ENCODE data around the gene GPC1. TPM values are rescaled to one million over a fixed set of nuclear protein-coding genes. Genes with fewer than 3 reads are reported as not detected.

The GPC1 gene
- total and polyA plus RNA-seq, 5 donors from 2014 or later, result 0.06 to 0.91 (median 0.39) TPM

- no peak overlapping the region for H3K4me3 ChIP-seq (ENCODE audit: low read depth, low read length)
- peaks cover 5% of the 10 kb centered on the region for H3K27me3 Mint-ChIP-seq
- H3K27ac ChIP-seq (ENCODE audit: insufficient read depth, low read length, poor library complexity, severe bottlenecking), result no peak overlapping the region
- H3K27ac Mint-ChIP-seq, result no peak overlapping the region
- no peaks in the 10 kb centered on the region for H3K36me3 Mint-ChIP-seq
- H3K9me3 Mint-ChIP-seq, result no peaks in the 10 kb centered on the region
- H3K4me1 Mint-ChIP-seq, result peaks cover 0 to 9% (median 0%) of the 10 kb centered on the region in 4 donors
- no peak for DNase-seq
- H3K9me3 ChIP-seq (ENCODE audit: control insufficient read depth in 2 of 2, low read length in 2 of 2), result no peaks in the 10 kb centered on the region
- no peaks in the 10 kb centered on the region for H3K27me3 ChIP-seq (ENCODE audit: control insufficient read depth, insufficient read depth, low read length)
- H3K4me3 Mint-ChIP-seq, result no peak overlapping the region
- H3K4me1 ChIP-seq (ENCODE audit: control insufficient read depth, insufficient read depth, low read length, poor library complexity, severe bottlenecking), result no peaks in the 10 kb centered on the region
- ATAC-seq (ENCODE audit: low read depth in 2 of 2), result no peak
- H3K36me3 ChIP-seq (ENCODE audit: control insufficient read depth, insufficient read depth, low read length), result no peaks in the 10 kb centered on the region
Measured at GRCh38 chr2:240395448-240395847, 40.0 kb upstream of the GPC1 start.

DNA sequence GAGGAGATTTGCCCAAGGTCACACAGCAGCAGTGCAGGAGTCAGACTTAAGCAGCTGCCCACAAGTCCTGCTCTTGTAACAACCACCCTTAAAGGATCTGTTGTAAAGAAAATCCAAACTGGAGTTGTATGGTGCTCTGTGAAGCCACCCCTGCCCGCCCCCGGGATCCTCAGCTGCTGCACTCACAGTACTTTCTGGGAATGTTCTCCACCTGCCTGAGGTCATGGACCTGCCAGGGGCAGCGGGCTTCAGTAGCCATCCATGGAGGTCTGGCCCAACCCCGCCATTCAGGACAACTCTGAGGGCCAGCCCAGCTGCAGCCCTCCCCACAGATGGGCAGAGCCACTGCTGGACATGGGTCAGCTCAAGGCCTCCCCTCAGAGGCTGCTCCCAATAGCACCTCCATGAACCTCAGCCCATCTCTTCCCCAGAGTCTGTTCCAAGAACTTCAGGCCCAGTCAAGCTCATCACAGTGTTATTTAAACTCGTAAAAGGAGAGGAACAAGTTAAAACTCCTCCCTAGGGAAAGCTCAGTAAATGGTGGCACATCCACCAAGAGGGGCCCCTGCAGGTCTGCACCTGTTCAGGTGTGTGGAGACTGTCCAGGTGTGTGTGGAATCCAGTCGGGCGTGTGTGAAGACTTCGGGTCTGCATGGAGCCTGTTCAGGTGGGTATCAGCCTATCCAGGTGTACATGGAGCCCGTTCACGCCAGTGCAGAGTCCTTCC is 39.4 kb upstream of the GPC1 start:
- no peak overlapping the region for H3K27ac Mint-ChIP-seq
- DNase-seq (no peak), ATAC-seq (ENCODE audit: low read depth in 2 of 2) (no peak)
- H3K27me3 ChIP-seq (ENCODE audit: control insufficient read depth, insufficient read depth, low read length), result no peaks in the 10 kb centered on the region
- H3K4me1 Mint-ChIP-seq, result peaks cover 0 to 9% (median 0%) of the 10 kb centered on the region in 4 donors
- no peak overlapping the region for H3K27ac ChIP-seq (ENCODE audit: insufficient read depth, low read length, poor library complexity, severe bottlenecking)
- peaks cover 7% of the 10 kb centered on the region for H3K27me3 Mint-ChIP-seq
- no peaks in the 10 kb centered on the region for H3K9me3 Mint-ChIP-seq
- no peak overlapping the region for H3K4me3 ChIP-seq (ENCODE audit: low read depth, low read length)
- H3K4me1 ChIP-seq (ENCODE audit: control insufficient read depth, insufficient read depth, low read length, poor library complexity, severe bottlenecking), result no peaks in the 10 kb centered on the region
- H3K36me3 Mint-ChIP-seq, result no peaks in the 10 kb centered on the region
- H3K36me3 ChIP-seq (ENCODE audit: control insufficient read depth, insufficient read depth, low read length), result no peaks in the 10 kb centered on the region
- no peak overlapping the region for H3K4me3 Mint-ChIP-seq
- H3K9me3 ChIP-seq (ENCODE audit: control insufficient read depth in 2 of 2, low read length in 2 of 2), result no peaks in the 10 kb centered on the region

DNA sequence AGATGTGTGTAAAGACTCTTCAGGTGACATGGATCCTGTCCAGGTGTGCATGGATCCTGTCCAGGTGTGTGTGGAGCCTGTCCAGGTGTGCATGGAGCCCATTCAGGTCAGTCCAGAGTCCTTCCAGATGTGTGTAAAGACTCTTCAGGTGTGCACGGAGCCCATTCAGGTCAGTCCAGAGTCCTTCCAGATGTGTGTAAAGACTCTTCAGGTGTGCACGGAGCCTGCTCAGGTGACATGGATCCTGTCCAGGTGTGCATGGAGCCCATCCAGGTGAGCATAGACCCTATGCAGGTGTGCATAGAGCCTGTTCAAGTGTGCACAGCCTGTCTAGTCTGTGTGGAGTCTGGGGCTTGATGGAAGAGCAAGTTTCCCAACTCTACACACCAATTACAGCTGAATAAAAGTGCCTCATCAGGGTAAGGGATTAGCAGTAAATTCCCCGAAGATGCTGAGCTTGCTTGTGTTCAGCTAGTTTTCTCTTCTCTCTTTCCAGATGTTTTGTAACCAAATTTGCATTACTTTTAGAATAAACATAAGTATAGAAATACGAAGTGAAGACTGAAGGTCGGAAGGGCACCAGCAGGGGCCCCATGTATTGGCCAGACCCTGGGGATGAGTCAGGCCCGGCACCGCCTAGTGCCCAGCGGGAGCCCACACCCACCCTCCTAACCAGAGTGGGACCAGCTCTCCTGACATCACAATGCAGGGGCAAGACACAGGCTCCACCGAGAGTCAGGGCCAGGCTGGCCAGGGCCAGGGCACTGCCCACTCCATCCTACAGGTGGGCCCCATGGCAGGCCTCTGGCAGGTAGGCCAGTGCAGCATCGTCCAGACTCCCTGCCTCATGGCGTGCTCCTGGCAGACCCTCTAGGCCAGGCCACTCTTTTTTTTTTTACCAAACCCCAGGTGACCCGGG is 38.6 kb upstream of the GPC1 start:
- Histone ChIP-seq H3K36me3 (ENCODE audit: control insufficient read depth, insufficient read depth, low read length) (no peaks in the 10 kb centered on the region), H3K4me1 (ENCODE audit: control insufficient read depth, insufficient read depth, low read length, poor library complexity, severe bottlenecking) (no peaks in the 10 kb centered on the region), H3K4me3 (ENCODE audit: low read depth, low read length) (no peak overlapping the region), H3K27me3 (ENCODE audit: control insufficient read depth, insufficient read depth, low read length) (no peaks in the 10 kb centered on the region), H3K9me3 (ENCODE audit: control insufficient read depth in 2 of 2, low read length in 2 of 2) (no peaks in the 10 kb centered on the region), H3K27ac (ENCODE audit: insufficient read depth, low read length, poor library complexity, severe bottlenecking) (no peak overlapping the region)
- H3K9me3 Mint-ChIP-seq, result no peaks in the 10 kb centered on the region
- H3K4me1 Mint-ChIP-seq, result peaks cover 0 to 9% (median 0%) of the 10 kb centered on the region in 4 donors
- no peak overlapping the region for H3K4me3 Mint-ChIP-seq
- ATAC-seq (ENCODE audit: low read depth in 2 of 2) (no peak), DNase-seq (no peak)
- peaks cover 7% of the 10 kb centered on the region for H3K27me3 Mint-ChIP-seq
- H3K27ac Mint-ChIP-seq, result no peak overlapping the region
- H3K36me3 Mint-ChIP-seq, result no peaks in the 10 kb centered on the region

GRCh38 chr2:240397542-240397916 is 37.9 kb upstream of the GPC1 start:
- Histone ChIP-seq H3K27ac (ENCODE audit: insufficient read depth, low read length, poor library complexity, severe bottlenecking) (no peak overlapping the region), H3K4me3 (ENCODE audit: low read depth, low read length) (no peak overlapping the region), H3K9me3 (ENCODE audit: control insufficient read depth in 2 of 2, low read length in 2 of 2) (no peaks in the 10 kb centered on the region), H3K36me3 (ENCODE audit: control insufficient read depth, insufficient read depth, low read length) (no peaks in the 10 kb centered on the region), H3K4me1 (ENCODE audit: control insufficient read depth, insufficient read depth, low read length, poor library complexity, severe bottlenecking) (no peaks in the 10 kb centered on the region), H3K27me3 (ENCODE audit: control insufficient read depth, insufficient read depth, low read length) (no peaks in the 10 kb centered on the region)
- DNase-seq, result no peak
- Mint-ChIP-seq H3K36me3 (no peaks in the 10 kb centered on the region), H3K4me3 (no peak overlapping the region), H3K27me3 (peaks cover 7% of the 10 kb centered on the region), H3K9me3 (no peaks in the 10 kb centered on the region), H3K27ac (no peak overlapping the region), H3K4me1 (peaks cover 0 to 5% (median 0%) of the 10 kb centered on the region in 4 donors)
- ATAC-seq (ENCODE audit: low read depth in 2 of 2), result no peak

- Mint-ChIP-seq H3K9me3 (no peaks in the 10 kb centered on the region), H3K27me3 (peaks cover 7% of the 10 kb centered on the region), H3K36me3 (no peaks in the 10 kb centered on the region), H3K4me3 (no peak overlapping the region), H3K27ac (no peak overlapping the region), H3K4me1 (peaks cover 0 to under 1% (median 0%) of the 10 kb centered on the region in 4 donors)
- no peak overlapping the region for H3K27ac ChIP-seq (ENCODE audit: insufficient read depth, low read length, poor library complexity, severe bottlenecking)
- H3K27me3 ChIP-seq (ENCODE audit: control insufficient read depth, insufficient read depth, low read length), result no peaks in the 10 kb centered on the region
- H3K4me3 ChIP-seq (ENCODE audit: low read depth, low read length), result no peak overlapping the region
- no peaks in the 10 kb centered on the region for H3K9me3 ChIP-seq (ENCODE audit: control insufficient read depth in 2 of 2, low read length in 2 of 2)
- no peak for DNase-seq
- H3K36me3 ChIP-seq (ENCODE audit: control insufficient read depth, insufficient read depth, low read length), result no peaks in the 10 kb centered on the region
- ATAC-seq (ENCODE audit: low read depth in 2 of 2), result no peak
- peaks cover 3% of the 10 kb centered on the region for H3K4me1 ChIP-seq (ENCODE audit: control insufficient read depth, insufficient read depth, low read length, poor library complexity, severe bottlenecking)
Measured at GRCh38 chr2:240397924-240398645, 37.4 kb upstream of the GPC1 start.

DNA sequence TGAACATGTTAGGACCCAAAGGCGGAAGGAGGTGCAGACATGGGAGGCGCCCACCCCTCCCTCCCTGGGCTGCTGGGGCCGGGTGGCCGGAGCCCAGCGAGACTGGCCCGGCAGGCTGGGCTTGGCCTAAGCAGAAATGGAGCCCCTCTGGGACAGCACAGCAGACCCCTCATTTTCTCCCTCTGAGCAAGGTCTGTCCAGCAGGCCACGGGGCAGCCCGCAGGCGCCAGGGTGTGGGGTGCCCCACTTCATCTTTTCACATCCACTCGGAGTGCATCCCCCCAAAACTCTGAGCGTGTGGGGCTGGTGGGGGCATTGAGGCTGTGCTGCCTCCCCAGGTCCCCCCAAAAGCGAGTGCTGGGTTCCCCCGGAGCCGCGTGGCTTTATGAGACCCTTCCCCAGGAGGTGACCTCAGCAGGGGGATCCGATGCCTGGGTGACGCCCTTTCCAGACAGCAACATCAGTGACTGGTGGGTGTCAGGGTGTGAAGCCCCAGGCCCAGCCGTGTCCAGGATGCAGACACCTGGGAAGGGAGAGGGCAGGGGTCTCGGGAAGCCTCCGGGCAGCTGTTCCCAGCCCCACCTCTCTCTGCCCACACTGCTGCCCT is 36.7 kb upstream of the GPC1 start:
- H3K27ac Mint-ChIP-seq, result no peak overlapping the region
- H3K4me3 Mint-ChIP-seq, result no peak overlapping the region
- no peak overlapping the region for H3K27ac ChIP-seq (ENCODE audit: insufficient read depth, low read length, poor library complexity, severe bottlenecking)
- peaks cover 13% of the 10 kb centered on the region for H3K27me3 Mint-ChIP-seq
- H3K9me3 Mint-ChIP-seq, result no peaks in the 10 kb centered on the region
- ATAC-seq (ENCODE audit: low read depth in 2 of 2), result no peak
- no peak for DNase-seq
- H3K36me3 Mint-ChIP-seq, result no peaks in the 10 kb centered on the region
- H3K4me1 Mint-ChIP-seq, result peaks cover 0 to 6% (median 4%) of the 10 kb centered on the region in 4 donors
- H3K4me3 ChIP-seq (ENCODE audit: low read depth, low read length), result no peak overlapping the region
- no peaks in the 10 kb centered on the region for H3K27me3 ChIP-seq (ENCODE audit: control insufficient read depth, insufficient read depth, low read length)
- no peaks in the 10 kb centered on the region for H3K36me3 ChIP-seq (ENCODE audit: control insufficient read depth, insufficient read depth, low read length)
- no peaks in the 10 kb centered on the region for H3K9me3 ChIP-seq (ENCODE audit: control insufficient read depth in 2 of 2, low read length in 2 of 2)
- H3K4me1 ChIP-seq (ENCODE audit: control insufficient read depth, insufficient read depth, low read length, poor library complexity, severe bottlenecking), result peaks cover 4% of the 10 kb centered on the region

Data from CD4-positive, CD25-positive, alpha-beta regulatory T cell (primary cell).